ENCODE measurements around the gene CTNND2.

Gene CTNND2

GRCh38 chr5:11684607-11685006 lies 219.6 kb downstream of the CTNND2 start:
- Histone ChIP-seq H3K27me3 (ENCODE audit: control insufficient read depth, insufficient read depth, low read length) (no peaks in the 10 kb centered on the region), H3K27ac (ENCODE audit: low read length) (no peak overlapping the region), H3K36me3 (ENCODE audit: control insufficient read depth, insufficient read depth, low read length) (no peaks in the 10 kb centered on the region), H3K4me3 (ENCODE audit: low read length) (no peak overlapping the region), H3K9me3 (ENCODE audit: control insufficient read depth, insufficient read depth, low read length) (no peaks in the 10 kb centered on the region), H3K4me1 (ENCODE audit: control insufficient read depth, insufficient read depth, low read length) (no peaks in the 10 kb centered on the region)
- no CpG with 5 or more reads among the region's 2 CpGs for WGBS (ENCODE audit: insufficient coverage, insufficient read length)
- DNase-seq (ENCODE audit: low read depth, low spot score): no peak

GRCh38 chr5:11683666-11684065 lies 220.6 kb downstream of the CTNND2 start:
- Histone ChIP-seq H3K36me3 (ENCODE audit: control insufficient read depth, insufficient read depth, low read length) (no peaks in the 10 kb centered on the region), H3K9me3 (ENCODE audit: control insufficient read depth, insufficient read depth, low read length) (no peaks in the 10 kb centered on the region), H3K27ac (ENCODE audit: low read length) (no peak overlapping the region), H3K4me1 (ENCODE audit: control insufficient read depth, insufficient read depth, low read length) (no peaks in the 10 kb centered on the region), H3K27me3 (ENCODE audit: control insufficient read depth, insufficient read depth, low read length) (no peaks in the 10 kb centered on the region), H3K4me3 (ENCODE audit: low read length) (no peak overlapping the region)
- DNase-seq (ENCODE audit: low read depth, low spot score): no peak
- WGBS (ENCODE audit: insufficient coverage, insufficient read length): no CpG with 5 or more reads among the region's 2 CpGs

GRCh38 chr5:11681796-11682195 lies 222.4 kb downstream of the CTNND2 start:
- no peaks in the 10 kb centered on the region for H3K9me3 ChIP-seq (ENCODE audit: control insufficient read depth, insufficient read depth, low read length)
- H3K27me3 ChIP-seq (ENCODE audit: control insufficient read depth, insufficient read depth, low read length): no peaks in the 10 kb centered on the region
- no peak for DNase-seq (ENCODE audit: low read depth, low spot score)
- no peak overlapping the region for H3K27ac ChIP-seq (ENCODE audit: low read length)
- WGBS (ENCODE audit: insufficient coverage, insufficient read length): no CpG with 5 or more reads among the region's 4 CpGs
- H3K36me3 ChIP-seq (ENCODE audit: control insufficient read depth, insufficient read depth, low read length): no peaks in the 10 kb centered on the region
- no peak overlapping the region for H3K4me3 ChIP-seq (ENCODE audit: low read length)
- no peaks in the 10 kb centered on the region for H3K4me1 ChIP-seq (ENCODE audit: control insufficient read depth, insufficient read depth, low read length)

- H3K4me1 ChIP-seq (ENCODE audit: control insufficient read depth, insufficient read depth, low read length): no peaks in the 10 kb centered on the region
- H3K4me3 ChIP-seq (ENCODE audit: low read length): no peak overlapping the region
- H3K9me3 ChIP-seq (ENCODE audit: control insufficient read depth, insufficient read depth, low read length): no peaks in the 10 kb centered on the region
- no peaks in the 10 kb centered on the region for H3K27me3 ChIP-seq (ENCODE audit: control insufficient read depth, insufficient read depth, low read length)
- no peak overlapping the region for H3K27ac ChIP-seq (ENCODE audit: low read length)
- H3K36me3 ChIP-seq (ENCODE audit: control insufficient read depth, insufficient read depth, low read length): no peaks in the 10 kb centered on the region
- DNase-seq (ENCODE audit: low read depth, low spot score): no peak
- no CpG with 5 or more reads among the region's 5 CpGs for WGBS (ENCODE audit: insufficient coverage, insufficient read length)
Measured at GRCh38 chr5:11679676-11680075, 224.6 kb downstream of the CTNND2 start.

- no peak for DNase-seq (ENCODE audit: low read depth, low spot score)
- no CpG with 5 or more reads among the region's 2 CpGs for WGBS (ENCODE audit: insufficient coverage, insufficient read length)
- no peaks in the 10 kb centered on the region for H3K9me3 ChIP-seq (ENCODE audit: control insufficient read depth, insufficient read depth, low read length)
- H3K36me3 ChIP-seq (ENCODE audit: control insufficient read depth, insufficient read depth, low read length): no peaks in the 10 kb centered on the region
- no peaks in the 10 kb centered on the region for H3K27me3 ChIP-seq (ENCODE audit: control insufficient read depth, insufficient read depth, low read length)
- H3K27ac ChIP-seq (ENCODE audit: low read length): no peak overlapping the region
- no peaks in the 10 kb centered on the region for H3K4me1 ChIP-seq (ENCODE audit: control insufficient read depth, insufficient read depth, low read length)
- H3K4me3 ChIP-seq (ENCODE audit: low read length): no peak overlapping the region
Measured at GRCh38 chr5:11675184-11675583, 229.1 kb downstream of the CTNND2 start.

GRCh38 chr5:11672385-11673085 lies 231.7 kb downstream of the CTNND2 start:
- Histone ChIP-seq H3K4me3 (ENCODE audit: low read length) (no peak overlapping the region), H3K9me3 (ENCODE audit: control insufficient read depth, insufficient read depth, low read length) (no peaks in the 10 kb centered on the region), H3K4me1 (ENCODE audit: control insufficient read depth, insufficient read depth, low read length) (no peaks in the 10 kb centered on the region), H3K27ac (ENCODE audit: low read length) (no peak overlapping the region), H3K27me3 (ENCODE audit: control insufficient read depth, insufficient read depth, low read length) (no peaks in the 10 kb centered on the region), H3K36me3 (ENCODE audit: control insufficient read depth, insufficient read depth, low read length) (no peaks in the 10 kb centered on the region)
- DNase-seq (ENCODE audit: low read depth, low spot score): no peak
- no CpG with 5 or more reads among the region's 10 CpGs for WGBS (ENCODE audit: insufficient coverage, insufficient read length)

GRCh38 chr5:11658376-11658775 lies 245.9 kb downstream of the CTNND2 start:
- no peak for DNase-seq (ENCODE audit: low read depth, low spot score)
- Histone ChIP-seq H3K9me3 (ENCODE audit: control insufficient read depth, insufficient read depth, low read length) (no peaks in the 10 kb centered on the region), H3K4me1 (ENCODE audit: control insufficient read depth, insufficient read depth, low read length) (no peaks in the 10 kb centered on the region), H3K36me3 (ENCODE audit: control insufficient read depth, insufficient read depth, low read length) (no peaks in the 10 kb centered on the region), H3K4me3 (ENCODE audit: low read length) (no peak overlapping the region), H3K27ac (ENCODE audit: low read length) (no peak overlapping the region), H3K27me3 (ENCODE audit: control insufficient read depth, insufficient read depth, low read length) (no peaks in the 10 kb centered on the region)
- WGBS (ENCODE audit: insufficient coverage, insufficient read length): no CpG with 5 or more reads among the region's 5 CpGs

- DNase-seq (ENCODE audit: low read depth, low spot score): no peak
- WGBS (ENCODE audit: insufficient coverage, insufficient read length): no CpG with 5 or more reads among the region's 4 CpGs
- Histone ChIP-seq H3K27me3 (ENCODE audit: control insufficient read depth, insufficient read depth, low read length) (no peaks in the 10 kb centered on the region), H3K9me3 (ENCODE audit: control insufficient read depth, insufficient read depth, low read length) (no peaks in the 10 kb centered on the region), H3K36me3 (ENCODE audit: control insufficient read depth, insufficient read depth, low read length) (no peaks in the 10 kb centered on the region), H3K4me3 (ENCODE audit: low read length) (no peak overlapping the region), H3K4me1 (ENCODE audit: control insufficient read depth, insufficient read depth, low read length) (no peaks in the 10 kb centered on the region), H3K27ac (ENCODE audit: low read length) (no peak overlapping the region)
Measured at GRCh38 chr5:11656916-11657315, 247.3 kb downstream of the CTNND2 start.

- WGBS (ENCODE audit: insufficient coverage, insufficient read length): no CpG with 5 or more reads among the region's 4 CpGs
- Histone ChIP-seq H3K9me3 (ENCODE audit: control insufficient read depth, insufficient read depth, low read length) (no peaks in the 10 kb centered on the region), H3K36me3 (ENCODE audit: control insufficient read depth, insufficient read depth, low read length) (no peaks in the 10 kb centered on the region), H3K27me3 (ENCODE audit: control insufficient read depth, insufficient read depth, low read length) (no peaks in the 10 kb centered on the region), H3K4me3 (ENCODE audit: low read length) (no peak overlapping the region), H3K27ac (ENCODE audit: low read length) (no peak overlapping the region), H3K4me1 (ENCODE audit: control insufficient read depth, insufficient read depth, low read length) (no peaks in the 10 kb centered on the region)
- no peak for DNase-seq (ENCODE audit: low read depth, low spot score)
Measured at GRCh38 chr5:11655681-11656080, 248.6 kb downstream of the CTNND2 start.

- Histone ChIP-seq H3K4me1 (ENCODE audit: control insufficient read depth, insufficient read depth, low read length) (no peaks in the 10 kb centered on the region), H3K4me3 (ENCODE audit: low read length) (no peak overlapping the region), H3K27me3 (ENCODE audit: control insufficient read depth, insufficient read depth, low read length) (no peaks in the 10 kb centered on the region), H3K27ac (ENCODE audit: low read length) (no peak overlapping the region), H3K36me3 (ENCODE audit: control insufficient read depth, insufficient read depth, low read length) (no peaks in the 10 kb centered on the region), H3K9me3 (ENCODE audit: control insufficient read depth, insufficient read depth, low read length) (no peaks in the 10 kb centered on the region)
- DNase-seq (ENCODE audit: low read depth, low spot score): peak; percentile 16
- WGBS (ENCODE audit: insufficient coverage, insufficient read length): no CpG with 5 or more reads among the region's 1 CpG
Measured at GRCh38 chr5:11650936-11651335, 253.3 kb downstream of the CTNND2 start.

- WGBS (ENCODE audit: insufficient coverage, insufficient read length): no CpG with 5 or more reads among the region's 3 CpGs
- DNase-seq (ENCODE audit: low read depth, low spot score): no peak
Measured at GRCh38 chr5:11646141-11646540, 258.1 kb downstream of the CTNND2 start.

More at GRCh38 chr5:11646141-11646540, 258.1 kb downstream of the CTNND2 start:
- Histone ChIP-seq H3K27me3 (ENCODE audit: control insufficient read depth, insufficient read depth, low read length) (no peaks in the 10 kb centered on the region), H3K9me3 (ENCODE audit: control insufficient read depth, insufficient read depth, low read length) (no peaks in the 10 kb centered on the region), H3K27ac (ENCODE audit: low read length) (no peak overlapping the region), H3K36me3 (ENCODE audit: control insufficient read depth, insufficient read depth, low read length) (no peaks in the 10 kb centered on the region), H3K4me3 (ENCODE audit: low read length) (no peak overlapping the region), H3K4me1 (ENCODE audit: control insufficient read depth, insufficient read depth, low read length) (no peaks in the 10 kb centered on the region)
